ENCODE results near the gene ZNF700. TPM values are rescaled to one million over a fixed set of nuclear protein-coding genes. Genes with fewer than 3 reads are reported as not detected.

Gene ZNF700
- total RNA-seq, 2 donors from 2014 or later: 11.6 to 19.2 TPM

- no peaks in the 10 kb centered on the region for H3K36me3 ChIP-seq (ENCODE audit: control insufficient read depth, insufficient read depth, low read length)
- no peaks in the 10 kb centered on the region for H3K4me1 ChIP-seq (ENCODE audit: control insufficient read depth, insufficient read depth, low read length)
- Mint-ChIP-seq H3K9me3 (peaks cover 33% of the 10 kb centered on the region), H3K27ac (no peak overlapping the region), H3K4me3 (no peak overlapping the region), H3K36me3 (ENCODE audit: low read depth) (peaks cover 1% of the 10 kb centered on the region), H3K4me1 (no peaks in the 10 kb centered on the region), H3K27me3 (ENCODE audit: insufficient read depth) (peaks cover 44% of the 10 kb centered on the region)
- no peaks in the 10 kb centered on the region for H3K27me3 ChIP-seq (ENCODE audit: control insufficient read depth, insufficient read depth, low read length, poor library complexity, severe bottlenecking)
- H3K9me3 ChIP-seq (ENCODE audit: control insufficient read depth, low read length): peaks cover 16% of the 10 kb centered on the region
- peak; percentile 91 for DNase-seq
- WGBS, 2 experiments (ENCODE audit: insufficient coverage in 1 of 2, insufficient read length in 1 of 2): 22 to 27% methylated on average over 9 to 10 of the region's 10 CpGs
- no peak overlapping the region for H3K27ac ChIP-seq (ENCODE audit: low read depth, low read length)
- no peak overlapping the region for H3K9ac ChIP-seq (ENCODE audit: extremely low read depth, low read length, poor library complexity, severe bottlenecking)
- peak; percentile 88 for TF ChIP-seq CTCF (conservative IDR thresholded peaks at IDR 0.05)
- H3K4me3 ChIP-seq (ENCODE audit: low read length): no peak overlapping the region
Measured at GRCh38 chr19:11881151-11881800, 43.6 kb upstream of the ZNF700 start.

- TF ChIP-seq CTCF (conservative IDR thresholded peaks at IDR 0.05): no peak
- WGBS, 2 experiments (ENCODE audit: insufficient coverage in 1 of 2, insufficient read length in 1 of 2): 77% methylated on average over 2 of the region's 2 CpGs; no CpG with 5 or more reads in 1 of the 2 experiments
- Mint-ChIP-seq H3K36me3 (ENCODE audit: low read depth) (peaks cover 2% of the 10 kb centered on the region), H3K27ac (no peak overlapping the region), H3K27me3 (ENCODE audit: insufficient read depth) (peaks cover 44% of the 10 kb centered on the region), H3K4me3 (no peak overlapping the region), H3K9me3 (peaks cover 46% of the 10 kb centered on the region), H3K4me1 (peaks cover 3% of the 10 kb centered on the region)
- no peak overlapping the region for H3K27ac ChIP-seq (ENCODE audit: low read depth, low read length)
- peaks cover 20% of the 10 kb centered on the region for H3K9me3 ChIP-seq (ENCODE audit: control insufficient read depth, low read length)
- no peak overlapping the region for H3K4me3 ChIP-seq (ENCODE audit: low read length)
- no peak for DNase-seq
- no peaks in the 10 kb centered on the region for H3K36me3 ChIP-seq (ENCODE audit: control insufficient read depth, insufficient read depth, low read length)
- H3K4me1 ChIP-seq (ENCODE audit: control insufficient read depth, insufficient read depth, low read length): no peaks in the 10 kb centered on the region
- H3K27me3 ChIP-seq (ENCODE audit: control insufficient read depth, insufficient read depth, low read length, poor library complexity, severe bottlenecking): no peaks in the 10 kb centered on the region
- no peak overlapping the region for H3K9ac ChIP-seq (ENCODE audit: extremely low read depth, low read length, poor library complexity, severe bottlenecking)
Measured at GRCh38 chr19:11882606-11883005, 42.3 kb upstream of the ZNF700 start.

GRCh38 chr19:11887234-11887610 lies 37.7 kb upstream of the ZNF700 start:
- TF ChIP-seq CTCF (conservative IDR thresholded peaks at IDR 0.05): no peak
- no peak for DNase-seq
- H3K9me3 ChIP-seq (ENCODE audit: control insufficient read depth, low read length): peaks cover 31% of the 10 kb centered on the region
- H3K27ac ChIP-seq (ENCODE audit: low read depth, low read length): peak overlapping the region; percentile 98
- 28 to 36% methylated on average over 5 to 7 of the region's 7 CpGs for WGBS, 2 experiments (ENCODE audit: insufficient coverage in 1 of 2, insufficient read length in 1 of 2)
- H3K4me3 Mint-ChIP-seq: peak overlapping the region; percentile 88
- peak overlapping the region; percentile 94 for H3K4me3 ChIP-seq (ENCODE audit: low read length)
- peaks cover 56% of the 10 kb centered on the region for H3K9me3 Mint-ChIP-seq
- peaks cover 37% of the 10 kb centered on the region for H3K36me3 Mint-ChIP-seq (ENCODE audit: low read depth)
- H3K4me1 Mint-ChIP-seq: peaks cover 11% of the 10 kb centered on the region
- peak overlapping the region; percentile 99 for H3K27ac Mint-ChIP-seq
- H3K27me3 Mint-ChIP-seq (ENCODE audit: insufficient read depth): peaks cover 24% of the 10 kb centered on the region
- no peaks in the 10 kb centered on the region for H3K27me3 ChIP-seq (ENCODE audit: control insufficient read depth, insufficient read depth, low read length, poor library complexity, severe bottlenecking)
- no peaks in the 10 kb centered on the region for H3K4me1 ChIP-seq (ENCODE audit: control insufficient read depth, insufficient read depth, low read length)
- peaks cover 24% of the 10 kb centered on the region for H3K36me3 ChIP-seq (ENCODE audit: control insufficient read depth, insufficient read depth, low read length)
- H3K9ac ChIP-seq (ENCODE audit: extremely low read depth, low read length, poor library complexity, severe bottlenecking): no peak overlapping the region

Measured in endodermal cell (in vitro differentiated cells).